ENCODE data around the gene ABCA4. TPM values are rescaled to one million over a fixed set of nuclear protein-coding genes. Genes with fewer than 3 reads are reported as not detected.

Gene ABCA4
- total and polyA plus RNA-seq, 2 of the 8 experiments (the other 6 are each of a cell fraction or from before 2014, with no cell fraction given): 0.06 TPM; not detected in 1

- TF ChIP-seq SP4 (IDR thresholded peaks at IDR 0.05; ENCODE audit: low read length): no peak
Observed at GRCh38 chr1:93997756-93998155, 123.2 kb downstream of the ABCA4 start (continued).
